PC-3 (cell line): Measurements from ENCODE around the gene EFCAB6.

ENCODE experiments used
- EZH2 ChIP-seq: fragments of 300-600 bp; sonication (generic); IDR thresholded peaks from one replicate; pipeline ENCODE4 v1.6.1; 2017; ENCODE audit warnings: antibody characterized with exemption, mild to moderate bottlenecking, low read length; ENCODE audit not compliant: unreplicated experiment
- EZH2phosphoT487 ChIP-seq: fragments of 300-600 bp; sonication (generic); IDR thresholded peaks from 2 replicates; pipeline ENCODE4 v1.6.1; 2018; ENCODE audit warnings: mild to moderate bottlenecking, antibody characterized with exemption, low read length, borderline replicate concordance
- TF ChIP-seq, protein P1 (sequence below): fragments of 300-600 bp; sonication (generic); conservative IDR thresholded peaks from 2 replicates; pipeline ENCODE4 v1.5.1; 2017; ENCODE audit warnings: antibody characterized with exemption, low read depth, mild to moderate bottlenecking, low read length

- TF ChIP-seq, protein P1, sequence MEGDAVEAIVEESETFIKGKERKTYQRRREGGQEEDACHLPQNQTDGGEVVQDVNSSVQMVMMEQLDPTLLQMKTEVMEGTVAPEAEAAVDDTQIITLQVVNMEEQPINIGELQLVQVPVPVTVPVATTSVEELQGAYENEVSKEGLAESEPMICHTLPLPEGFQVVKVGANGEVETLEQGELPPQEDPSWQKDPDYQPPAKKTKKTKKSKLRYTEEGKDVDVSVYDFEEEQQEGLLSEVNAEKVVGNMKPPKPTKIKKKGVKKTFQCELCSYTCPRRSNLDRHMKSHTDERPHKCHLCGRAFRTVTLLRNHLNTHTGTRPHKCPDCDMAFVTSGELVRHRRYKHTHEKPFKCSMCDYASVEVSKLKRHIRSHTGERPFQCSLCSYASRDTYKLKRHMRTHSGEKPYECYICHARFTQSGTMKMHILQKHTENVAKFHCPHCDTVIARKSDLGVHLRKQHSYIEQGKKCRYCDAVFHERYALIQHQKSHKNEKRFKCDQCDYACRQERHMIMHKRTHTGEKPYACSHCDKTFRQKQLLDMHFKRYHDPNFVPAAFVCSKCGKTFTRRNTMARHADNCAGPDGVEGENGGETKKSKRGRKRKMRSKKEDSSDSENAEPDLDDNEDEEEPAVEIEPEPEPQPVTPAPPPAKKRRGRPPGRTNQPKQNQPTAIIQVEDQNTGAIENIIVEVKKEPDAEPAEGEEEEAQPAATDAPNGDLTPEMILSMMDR = no peak
- TF ChIP-seq EZH2 = no peak
- no peak for TF ChIP-seq EZH2phosphoT487
These were observed 38.4 kb upstream of the EFCAB6 start for GRCh38 chr22:43850529-43850928.
